Activated CD8-positive, alpha-beta memory T cell treated with anti-CD3 and anti-CD28 coated beads for 36 hours (primary cell): ENCODE results near the gene DCP1A. TPM values are rescaled to one million over a fixed set of nuclear protein-coding genes. Genes with fewer than 3 reads are reported as not detected.
"Not testable (repeated sequence)": the region's sequence is repeated elsewhere in the genome, so short reads cannot be mapped to it uniquely, and the experiment has no call there.

Source experiments
- CTCF ChIA-PET: fragments of 350-600 bp; sonication (Branson Sonifier 250); formaldehyde crosslinking; loops from one replicate; lab custom pipeline; 2021; ENCODE audit warnings: antibody characterized with exemption; lab: Charles Lee
- POLR2A ChIA-PET: fragments of 350-600 bp; sonication (Branson Sonifier 250); formaldehyde crosslinking; loops from one replicate; lab custom pipeline; 2021; ENCODE audit warnings: antibody characterized with exemption; lab: Charles Lee
- total RNA-seq, 2 experiments: library from RNA; stranded (reverse); gene quantifications; one replicate each; pipeline ENCODE4 v1.2.3, GENCODE V29; 2021

Gene DCP1A
- total RNA-seq, 2 experiments from 2014 or later, result 37.9 to 40.5 TPM

- POLR2A ChIA-PET, result interaction anchor here (0.6 to 1.1 kb wide), 2 partner anchors 87 to 92 kb away, joined by 3 read pairs; no protein-coding TSS in a partner anchor
- CTCF ChIA-PET, result interaction anchor here (1.1 kb wide), 1 partner anchor 140 kb away, joined by 3 read pairs; no protein-coding TSS in a partner anchor
Measured at GRCh38 chr3:53254509-53255422, 92.6 kb downstream of the DCP1A start.

- POLR2A ChIA-PET, result interaction anchor here (0.6 kb wide), 1 partner anchor 92 kb away, joined by 3 read pairs; no protein-coding TSS in a partner anchor
- CTCF ChIA-PET, result interaction anchor here (1.1 kb wide), 1 partner anchor 139 kb away, joined by 3 read pairs; no protein-coding TSS in a partner anchor
Measured at GRCh38 chr3:53253707-53254508, 93.4 kb downstream of the DCP1A start.

DNA sequence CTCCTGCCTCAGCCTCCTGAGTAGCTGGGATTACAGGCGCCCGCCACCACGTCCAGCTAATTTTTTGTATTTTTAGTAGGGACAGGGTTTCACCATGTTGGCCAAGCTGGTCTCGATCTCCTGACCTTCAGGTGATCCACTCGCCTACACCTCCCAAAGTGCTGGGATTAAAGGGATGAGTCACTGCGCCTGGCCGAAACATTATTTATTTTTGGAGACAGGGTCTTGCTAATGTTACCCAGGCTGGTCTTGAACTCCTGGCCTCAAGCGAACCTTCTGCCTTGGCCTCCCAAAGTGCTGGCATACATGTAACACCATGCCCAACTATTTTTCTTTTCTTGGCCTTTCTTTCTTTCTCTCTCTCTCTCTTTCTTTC, 94.4 kb downstream of the DCP1A start:
- CTCF ChIA-PET, result not testable (repeated sequence)

GRCh38 chr3:53252096-53252946, 95.0 kb downstream of the DCP1A start:
- CTCF ChIA-PET, result interaction anchor here (0.6 to 0.7 kb wide), 2 partner anchors 35 to 263 kb away, joined by 3 read pairs; no protein-coding TSS in a partner anchor

More for the DNA sequence above, 94.4 kb downstream of the DCP1A start:
- POLR2A ChIA-PET, result interaction anchor here (0.7 kb wide), 1 partner anchor 30 kb away, joined by 4 read pairs; no protein-coding TSS in a partner anchor

DNA sequence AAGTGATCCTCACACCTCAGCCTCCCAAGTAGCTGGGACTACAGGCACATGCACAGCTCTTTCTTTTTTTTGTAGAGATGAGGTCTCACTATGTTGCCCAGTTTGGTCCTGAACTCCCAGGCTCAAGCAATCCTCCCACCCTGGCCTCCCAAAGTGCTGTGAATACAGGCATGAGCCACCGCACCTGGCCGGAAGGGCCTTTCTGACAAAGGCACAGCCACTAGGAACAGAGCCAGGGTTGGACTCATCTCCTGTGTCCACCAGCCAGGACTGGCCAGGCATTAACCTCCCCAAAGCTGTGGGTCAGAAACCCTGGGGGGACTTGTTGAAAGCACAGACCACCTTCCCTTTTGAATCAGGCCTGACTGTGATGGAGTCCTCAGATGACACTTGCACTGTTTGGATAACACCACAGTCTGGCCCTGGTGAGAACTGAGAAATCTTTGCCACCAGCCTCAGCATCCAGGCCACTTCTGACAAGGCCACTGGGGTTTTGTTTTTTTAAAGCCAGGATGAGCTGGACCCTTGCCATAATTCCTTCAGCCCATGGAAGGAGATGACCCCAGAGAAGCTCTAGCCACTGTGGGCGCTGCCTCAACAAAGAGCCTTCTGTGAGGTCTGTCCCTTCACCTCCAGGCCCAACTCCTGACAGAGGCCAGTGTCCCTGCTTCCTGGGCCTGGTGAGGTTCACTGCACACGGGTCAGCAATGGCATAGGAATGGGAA, 96.3 kb downstream of the DCP1A start:
- POLR2A ChIA-PET, result no interaction called here
- CTCF ChIA-PET, result interaction anchor here (0.6 to 0.7 kb wide), 2 partner anchors 34 to 262 kb away, joined by 3 read pairs; no protein-coding TSS in a partner anchor

More at GRCh38 chr3:53252096-53252946, 95.0 kb downstream of the DCP1A start:
- POLR2A ChIA-PET, result interaction anchor here (0.7 kb wide), 1 partner anchor 29 kb away, joined by 4 read pairs; no protein-coding TSS in a partner anchor

DNA sequence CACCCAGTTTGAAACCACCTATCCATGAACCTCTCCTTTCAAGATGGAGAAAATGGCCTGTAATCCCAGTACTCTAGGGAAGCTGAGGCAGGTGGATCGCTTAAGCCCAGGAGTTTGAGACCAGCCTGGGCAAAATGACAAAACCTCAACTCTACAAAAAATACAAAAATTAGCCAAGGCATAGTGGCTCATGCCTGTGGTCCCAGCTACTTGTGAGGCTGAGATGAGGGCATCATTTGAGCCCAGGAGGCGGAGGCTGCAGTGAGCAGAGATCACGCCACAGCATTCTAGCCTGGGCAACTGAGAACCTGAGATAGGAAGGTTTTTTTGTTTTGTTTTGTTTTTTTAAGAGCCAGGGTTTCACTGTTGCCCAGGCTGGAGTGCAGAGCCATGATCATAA, 96.9 kb downstream of the DCP1A start:
- POLR2A ChIA-PET, result no interaction called here
- CTCF ChIA-PET, result no interaction called here

- ChIA-PET CTCF (no interaction called here), POLR2A (no interaction called here)
Measured at GRCh38 chr3:53248161-53248560, 99.2 kb downstream of the DCP1A start.

DNA sequence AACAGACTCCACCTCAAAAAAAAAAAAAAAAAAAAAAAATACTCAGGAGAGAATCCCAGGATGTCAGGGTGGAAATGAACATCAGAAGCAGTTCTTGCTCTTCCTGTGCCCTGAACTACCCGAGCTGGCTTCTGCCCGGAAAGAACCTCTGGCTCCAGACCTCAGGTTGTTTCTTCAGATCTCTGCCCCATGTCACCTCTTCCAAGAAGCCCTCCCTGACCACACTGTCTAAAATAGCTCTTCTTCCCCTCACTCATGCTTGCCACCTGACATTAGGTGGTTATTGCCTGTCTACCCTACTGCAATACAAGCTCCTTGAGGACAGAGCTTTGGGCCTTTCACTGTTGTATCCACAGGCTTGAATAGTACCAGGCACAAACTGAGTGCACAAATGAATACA, 99.7 kb downstream of the DCP1A start:
- POLR2A ChIA-PET, result no interaction called here
- CTCF ChIA-PET, result no interaction called here

GRCh38 chr3:53244271-53244670, 103.1 kb downstream of the DCP1A start:
- ChIA-PET CTCF (no interaction called here), POLR2A (no interaction called here)

- CTCF ChIA-PET, result no interaction called here
- POLR2A ChIA-PET, result no interaction called here
Measured at GRCh38 chr3:53243785-53244184, 103.6 kb downstream of the DCP1A start.

- CTCF ChIA-PET, result interaction anchor here (1.3 kb wide), 1 partner anchor 23 kb away, joined by 5 read pairs; no protein-coding TSS in a partner anchor
- POLR2A ChIA-PET, result no interaction called here
Measured at GRCh38 chr3:53243165-53243564, 104.2 kb downstream of the DCP1A start.

DNA sequence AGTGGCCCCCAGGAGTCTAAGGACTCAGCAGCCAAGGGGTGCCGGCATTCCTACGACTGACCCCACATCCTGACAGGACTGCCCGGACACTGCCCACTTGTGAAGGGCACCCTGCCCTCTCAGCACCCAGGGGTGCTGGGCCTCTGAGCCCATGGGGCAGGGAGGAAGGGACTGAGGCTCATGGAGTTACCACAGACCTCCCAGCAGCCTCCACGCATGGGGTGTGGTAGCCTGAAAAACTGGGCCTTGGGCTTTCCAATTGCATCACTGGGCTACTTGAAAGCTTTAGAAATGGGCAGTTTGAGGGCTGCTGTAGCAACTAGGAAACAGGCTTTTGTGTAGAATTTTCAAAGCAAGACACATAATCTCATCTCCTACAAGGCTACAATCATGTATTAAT, 104.7 kb downstream of the DCP1A start:
- POLR2A ChIA-PET, result no interaction called here
- CTCF ChIA-PET, result interaction anchor here (1.3 kb wide), 1 partner anchor 23 kb away, joined by 5 read pairs; no protein-coding TSS in a partner anchor

DNA sequence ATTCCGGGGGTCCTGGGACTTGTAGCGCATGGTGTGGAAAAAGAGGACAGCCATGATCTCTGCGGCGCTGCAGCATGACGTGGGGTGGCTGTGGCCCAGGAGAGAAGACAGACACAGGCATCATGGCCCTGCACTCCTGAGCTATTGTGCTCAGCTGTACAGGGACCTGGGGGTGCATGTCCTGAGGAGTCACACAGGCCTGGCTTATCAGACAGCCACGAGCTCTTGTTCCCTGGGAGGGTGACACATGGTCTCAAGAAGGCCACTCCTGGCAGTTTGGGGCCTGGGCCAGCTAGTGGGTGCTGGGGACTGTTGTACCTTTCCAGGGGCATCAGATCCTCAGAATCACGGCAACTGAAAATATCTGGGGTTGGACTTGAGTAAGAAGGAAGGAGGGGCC, 105.2 kb downstream of the DCP1A start:
- POLR2A ChIA-PET, result no interaction called here
- CTCF ChIA-PET, result interaction anchor here (1.3 kb wide), 1 partner anchor 22 kb away, joined by 5 read pairs; no protein-coding TSS in a partner anchor

DNA sequence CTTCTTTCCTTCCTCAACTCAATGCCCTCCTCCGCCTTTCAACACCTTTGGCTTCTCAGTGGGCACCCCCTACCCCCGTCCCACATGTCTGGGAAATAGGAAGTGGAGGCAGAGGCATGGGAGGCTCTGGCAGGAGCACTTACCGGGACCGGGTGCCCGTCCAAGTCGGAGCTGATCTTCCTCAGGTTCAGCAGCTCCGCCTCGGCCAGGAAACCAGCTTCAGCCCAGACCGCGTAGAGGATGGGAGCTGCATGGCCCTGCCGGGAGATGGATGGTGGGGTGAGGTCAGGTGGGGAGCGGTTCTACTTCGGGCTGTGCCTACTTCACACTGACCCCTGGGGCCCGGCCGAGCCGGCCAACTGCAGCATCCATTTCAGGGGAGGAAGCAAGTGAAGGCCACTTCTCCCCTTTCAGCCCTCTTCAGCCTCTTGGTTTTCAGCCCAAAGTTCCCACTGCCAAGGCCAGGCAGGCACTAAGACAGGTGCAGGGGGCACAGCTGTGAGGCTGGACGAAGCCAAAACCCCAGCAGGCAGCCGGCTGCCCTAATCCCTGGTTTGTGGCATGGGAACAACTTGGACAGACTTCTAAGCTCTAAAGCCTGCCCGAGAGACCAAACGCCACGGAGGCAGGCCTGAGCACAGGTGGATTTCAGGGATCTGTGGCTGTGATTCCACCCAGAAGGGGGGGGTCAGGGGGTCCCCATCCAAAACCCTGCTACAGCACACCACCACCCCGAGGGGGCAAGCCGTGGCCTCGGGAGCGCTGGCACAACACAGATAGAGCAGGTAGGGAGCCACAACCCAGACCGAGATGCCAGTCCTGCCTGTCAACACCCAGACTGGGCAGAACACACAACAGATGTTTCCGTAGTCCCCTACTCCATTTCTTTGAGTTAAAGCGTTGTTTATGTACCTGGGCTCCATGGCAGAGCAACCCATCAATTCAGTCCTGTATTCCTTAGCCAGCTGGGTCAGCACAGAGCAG, 106.1 kb downstream of the DCP1A start:
- CTCF ChIA-PET, result no interaction called here

GRCh38 chr3:53239800-53240199, 107.5 kb downstream of the DCP1A start:
- ChIA-PET POLR2A (no interaction called here), CTCF (no interaction called here)

More for the DNA sequence above, 106.1 kb downstream of the DCP1A start:
- POLR2A ChIA-PET, result no interaction called here

- ChIA-PET CTCF (interaction anchor here (0.6 kb wide), 1 partner anchor 205 kb away, joined by 3 read pairs; no protein-coding TSS in a partner anchor), POLR2A (no interaction called here)
Measured at GRCh38 chr3:53238886-53239285, 108.5 kb downstream of the DCP1A start.
